ENCODE results near the gene KIF26B.

KIF26B gene

DNA sequence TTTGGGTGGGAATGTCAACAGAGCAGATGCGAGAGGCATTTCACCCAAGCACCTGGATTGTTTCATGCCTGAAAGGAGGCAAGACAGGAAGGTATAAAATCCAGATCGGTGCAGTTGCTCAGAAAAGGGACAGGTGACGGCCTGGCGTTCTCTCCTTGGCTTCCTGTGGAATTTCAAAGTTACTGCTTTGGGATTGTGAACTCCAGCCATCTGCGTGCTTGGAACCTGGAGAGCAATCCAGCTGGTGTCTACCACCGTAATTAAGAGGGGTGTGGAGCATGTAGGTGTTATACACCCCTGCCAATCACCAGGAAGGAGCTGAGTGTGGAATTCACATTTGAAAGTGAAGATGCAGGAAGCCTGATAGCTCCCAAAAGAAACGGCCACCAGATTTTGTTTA is 286.1 kb downstream of the KIF26B start:
- Histone ChIP-seq H3K4me3 (ENCODE audit: low read depth, low read length, poor library complexity, severe bottlenecking) (no peak overlapping the region), H3K27me3 (ENCODE audit: insufficient read depth, low read length) (0 out of 2 replicates have a peak, but pooled peaks cover 4% of the 10 kb centered on the region), H3K9ac (ENCODE audit: low read length) (no peak overlapping the region), H3F3A (ENCODE audit: insufficient read depth, low read length) (no peaks in the 10 kb centered on the region), H3K4me1 (ENCODE audit: insufficient read depth, low read length, severe bottlenecking) (no peaks in the 10 kb centered on the region), H3K27ac (ENCODE audit: low read depth, low read length, poor library complexity, severe bottlenecking) (no peak overlapping the region), H3K9me2 (ENCODE audit: low read depth, low read length) (no peaks in the 10 kb centered on the region), H3K36me3 (ENCODE audit: insufficient read depth, low read length) (no peaks in the 10 kb centered on the region), H3K9me3 (ENCODE audit: low read length) (no peaks in the 10 kb centered on the region), H3K79me2 (ENCODE audit: insufficient read depth, low read length) (no peaks in the 10 kb centered on the region), H4K20me1 (ENCODE audit: insufficient read depth, low read length) (no peaks in the 10 kb centered on the region), H2AFZ (ENCODE audit: low read length) (no peak overlapping the region), H3K4me2 (ENCODE audit: low read length) (no peak overlapping the region)
- TF ChIP-seq, protein P1, sequence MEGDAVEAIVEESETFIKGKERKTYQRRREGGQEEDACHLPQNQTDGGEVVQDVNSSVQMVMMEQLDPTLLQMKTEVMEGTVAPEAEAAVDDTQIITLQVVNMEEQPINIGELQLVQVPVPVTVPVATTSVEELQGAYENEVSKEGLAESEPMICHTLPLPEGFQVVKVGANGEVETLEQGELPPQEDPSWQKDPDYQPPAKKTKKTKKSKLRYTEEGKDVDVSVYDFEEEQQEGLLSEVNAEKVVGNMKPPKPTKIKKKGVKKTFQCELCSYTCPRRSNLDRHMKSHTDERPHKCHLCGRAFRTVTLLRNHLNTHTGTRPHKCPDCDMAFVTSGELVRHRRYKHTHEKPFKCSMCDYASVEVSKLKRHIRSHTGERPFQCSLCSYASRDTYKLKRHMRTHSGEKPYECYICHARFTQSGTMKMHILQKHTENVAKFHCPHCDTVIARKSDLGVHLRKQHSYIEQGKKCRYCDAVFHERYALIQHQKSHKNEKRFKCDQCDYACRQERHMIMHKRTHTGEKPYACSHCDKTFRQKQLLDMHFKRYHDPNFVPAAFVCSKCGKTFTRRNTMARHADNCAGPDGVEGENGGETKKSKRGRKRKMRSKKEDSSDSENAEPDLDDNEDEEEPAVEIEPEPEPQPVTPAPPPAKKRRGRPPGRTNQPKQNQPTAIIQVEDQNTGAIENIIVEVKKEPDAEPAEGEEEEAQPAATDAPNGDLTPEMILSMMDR (IDR thresholded peaks at IDR 0.05; ENCODE audit: low read length) = no peak
- no peak for TF ChIP-seq EZH2 (IDR thresholded peaks at IDR 0.05; ENCODE audit: borderline replicate concordance, low read length)

DNA sequence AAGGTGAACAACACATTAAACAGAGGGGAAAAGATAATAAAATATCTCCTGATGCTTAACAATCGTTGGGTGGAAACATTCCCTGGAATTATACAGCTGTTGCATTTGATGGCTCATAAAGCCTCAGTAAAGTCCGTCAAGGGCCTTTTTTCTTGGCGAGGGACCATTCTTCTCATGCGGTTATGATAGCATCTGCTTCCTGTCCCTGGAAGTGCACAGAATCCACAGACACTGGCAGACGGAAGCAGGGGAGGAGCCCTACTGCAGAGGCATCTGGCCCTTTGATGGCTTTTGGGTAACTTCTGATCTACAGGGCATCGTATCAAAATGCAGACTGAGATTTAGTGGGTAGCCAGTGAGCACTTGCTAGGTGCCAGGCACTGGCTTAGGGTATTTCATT is 286.9 kb downstream of the KIF26B start:
- H4K20me1 ChIP-seq (ENCODE audit: insufficient read depth, low read length) = no peaks in the 10 kb centered on the region
- no peak overlapping the region for H3K4me2 ChIP-seq (ENCODE audit: low read length)
- no peak overlapping the region for H3K9ac ChIP-seq (ENCODE audit: low read length)
- no peak overlapping the region for H3K27ac ChIP-seq (ENCODE audit: low read depth, low read length, poor library complexity, severe bottlenecking)
- no peaks in the 10 kb centered on the region for H3F3A ChIP-seq (ENCODE audit: insufficient read depth, low read length)
- no peaks in the 10 kb centered on the region for H3K9me3 ChIP-seq (ENCODE audit: low read length)
- no peaks in the 10 kb centered on the region for H3K79me2 ChIP-seq (ENCODE audit: insufficient read depth, low read length)
- H3K4me3 ChIP-seq (ENCODE audit: low read depth, low read length, poor library complexity, severe bottlenecking) = no peak overlapping the region
- H2AFZ ChIP-seq (ENCODE audit: low read length) = no peak overlapping the region
- 0 out of 2 replicates have a peak, but pooled peaks cover 4% of the 10 kb centered on the region for H3K27me3 ChIP-seq (ENCODE audit: insufficient read depth, low read length)
- H3K9me2 ChIP-seq (ENCODE audit: low read depth, low read length) = no peaks in the 10 kb centered on the region
- no peaks in the 10 kb centered on the region for H3K4me1 ChIP-seq (ENCODE audit: insufficient read depth, low read length, severe bottlenecking)
- H3K36me3 ChIP-seq (ENCODE audit: insufficient read depth, low read length) = no peaks in the 10 kb centered on the region
- TF ChIP-seq EZH2 (IDR thresholded peaks at IDR 0.05; ENCODE audit: borderline replicate concordance, low read length) = no peak
- TF ChIP-seq, protein P1 (IDR thresholded peaks at IDR 0.05; ENCODE audit: low read length) = no peak

DNA sequence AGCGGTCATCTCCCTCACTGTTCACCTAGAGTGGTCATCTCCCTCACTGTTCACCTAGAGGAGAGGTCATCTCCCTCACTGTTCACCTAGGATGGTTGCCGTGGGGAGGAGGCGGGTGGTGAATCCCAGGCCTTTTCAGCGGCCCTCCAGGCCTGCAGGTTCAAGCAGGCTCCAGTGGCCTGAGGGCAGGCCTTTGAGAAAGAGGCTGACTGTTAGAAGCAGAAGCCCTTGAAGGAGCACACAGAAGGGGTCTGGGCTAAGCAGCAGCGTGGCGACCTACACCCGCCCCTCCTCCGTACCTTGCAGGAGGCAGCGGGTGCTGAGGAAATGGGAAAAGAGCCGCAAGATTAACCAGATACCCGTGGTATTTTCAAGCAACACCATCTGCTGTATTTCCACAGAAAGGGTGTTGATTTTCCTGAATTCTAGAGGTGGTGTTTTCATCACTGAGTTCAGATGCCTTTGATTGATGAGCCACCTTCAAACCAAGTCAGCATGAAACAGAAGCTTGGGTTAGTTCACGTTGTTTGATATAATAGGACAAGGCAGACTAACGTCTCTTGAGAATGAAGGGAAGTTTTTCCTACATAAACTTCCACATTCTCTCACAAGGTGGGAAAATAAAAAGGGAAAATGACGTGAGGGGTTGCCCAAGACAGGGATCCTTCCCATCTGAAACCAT is 289.5 kb downstream of the KIF26B start:
- Histone ChIP-seq H4K20me1 (ENCODE audit: insufficient read depth, low read length) (no peaks in the 10 kb centered on the region), H3K4me3 (ENCODE audit: low read depth, low read length, poor library complexity, severe bottlenecking) (no peak overlapping the region), H3K4me1 (ENCODE audit: insufficient read depth, low read length, severe bottlenecking) (no peaks in the 10 kb centered on the region), H3F3A (ENCODE audit: insufficient read depth, low read length) (no peaks in the 10 kb centered on the region), H3K4me2 (ENCODE audit: low read length) (no peak overlapping the region), H3K79me2 (ENCODE audit: insufficient read depth, low read length) (no peaks in the 10 kb centered on the region), H3K9me2 (ENCODE audit: low read depth, low read length) (no peaks in the 10 kb centered on the region), H3K27me3 (ENCODE audit: insufficient read depth, low read length) (0 out of 2 replicates have a peak, but pooled peaks cover 4% of the 10 kb centered on the region), H3K9ac (ENCODE audit: low read length) (no peak overlapping the region), H3K9me3 (ENCODE audit: low read length) (no peaks in the 10 kb centered on the region), H3K36me3 (ENCODE audit: insufficient read depth, low read length) (no peaks in the 10 kb centered on the region), H2AFZ (ENCODE audit: low read length) (no peak overlapping the region), H3K27ac (ENCODE audit: low read depth, low read length, poor library complexity, severe bottlenecking) (no peak overlapping the region)
- TF ChIP-seq EZH2 (IDR thresholded peaks at IDR 0.05; ENCODE audit: borderline replicate concordance, low read length) = no peak
- TF ChIP-seq, protein P1 (IDR thresholded peaks at IDR 0.05; ENCODE audit: low read length) = no peak
